GM15510 (cell line): ENCODE results near the gene TAF1B.

Experiments
- POLR2A ChIP-seq: IDR thresholded peaks from 3 replicates; pipeline ENCODE4 v1.6.1; 2011; ENCODE audit warnings: borderline replicate concordance; ENCODE audit not compliant: insufficient read length; ENCODE audit errors: extremely low read depth

TAF1B gene

GRCh38 chr2:9879455-9880194, 36.4 kb downstream of the TAF1B start:
- no peak for TF ChIP-seq POLR2A

DNA sequence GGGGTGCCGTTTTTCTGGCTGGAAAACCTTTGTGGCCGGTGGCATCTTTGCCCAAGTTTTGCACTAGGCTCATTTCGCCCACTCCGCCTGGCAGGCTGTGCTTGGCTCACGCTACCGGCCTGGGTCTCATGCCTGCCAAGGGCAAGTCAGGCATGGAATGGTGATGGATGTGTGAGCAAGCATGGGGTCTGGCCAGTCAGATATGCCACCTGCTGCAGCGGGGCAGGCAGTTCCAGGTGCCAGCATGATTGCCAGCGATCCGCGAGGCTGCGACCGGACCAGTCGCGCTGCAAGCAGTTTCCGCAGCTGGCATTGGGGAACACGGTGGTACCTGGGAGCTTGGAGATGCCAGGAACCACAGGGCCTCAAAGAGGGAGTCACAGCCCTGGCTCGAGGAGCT, 40.6 kb downstream of the TAF1B start:
- TF ChIP-seq POLR2A: no peak

DNA sequence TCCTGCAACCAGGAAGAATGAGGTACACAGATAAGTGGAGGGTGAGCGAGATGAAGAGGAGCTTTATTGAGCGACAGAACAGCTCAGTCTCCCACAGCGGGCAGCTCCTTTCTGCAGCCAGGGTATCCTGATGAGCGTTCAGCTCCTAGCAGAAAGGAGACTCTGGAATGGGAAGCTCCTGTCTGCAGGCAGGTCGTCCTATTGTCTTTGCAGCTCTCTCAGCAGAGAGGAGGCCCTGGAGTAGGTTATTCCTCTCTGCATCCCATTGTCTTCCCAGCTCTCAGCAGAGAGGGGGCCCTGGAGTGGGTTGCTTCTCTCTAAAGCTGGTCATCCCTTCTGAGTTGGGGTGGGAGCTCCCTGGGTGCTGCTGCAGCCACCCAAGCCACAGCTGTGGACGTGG, 41.2 kb downstream of the TAF1B start:
- TF ChIP-seq POLR2A: no peak

DNA sequence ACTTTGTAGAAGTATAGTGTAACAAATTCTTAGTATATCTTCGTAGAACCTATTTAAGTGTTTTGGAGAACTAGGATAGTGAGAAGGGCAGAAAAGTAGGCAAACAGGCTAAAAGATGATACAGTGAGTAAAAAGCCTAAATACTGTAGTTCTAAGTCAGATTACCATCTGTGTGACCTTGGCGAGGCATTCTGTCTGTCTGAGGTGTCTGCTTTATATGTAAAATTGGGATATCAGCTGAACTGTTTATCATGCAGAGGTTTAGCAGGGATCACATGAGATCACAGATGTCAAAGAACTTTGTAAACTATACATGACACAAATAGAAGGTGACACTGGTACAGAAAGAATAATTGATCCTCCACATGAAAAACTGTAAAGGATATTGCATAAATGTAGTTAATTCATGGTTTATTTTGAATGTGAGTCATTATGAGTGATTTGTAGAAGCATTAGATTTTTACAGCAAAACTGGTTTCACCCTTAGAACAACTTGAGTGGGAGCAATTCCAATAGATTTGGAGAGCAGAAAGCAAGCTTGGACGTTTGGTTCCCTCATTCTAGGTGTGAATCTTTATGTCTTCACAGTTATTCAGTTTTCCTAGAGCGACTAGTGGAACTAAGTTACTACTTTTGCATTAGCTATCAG, 41.9 kb downstream of the TAF1B start:
- TF ChIP-seq POLR2A: no peak

DNA sequence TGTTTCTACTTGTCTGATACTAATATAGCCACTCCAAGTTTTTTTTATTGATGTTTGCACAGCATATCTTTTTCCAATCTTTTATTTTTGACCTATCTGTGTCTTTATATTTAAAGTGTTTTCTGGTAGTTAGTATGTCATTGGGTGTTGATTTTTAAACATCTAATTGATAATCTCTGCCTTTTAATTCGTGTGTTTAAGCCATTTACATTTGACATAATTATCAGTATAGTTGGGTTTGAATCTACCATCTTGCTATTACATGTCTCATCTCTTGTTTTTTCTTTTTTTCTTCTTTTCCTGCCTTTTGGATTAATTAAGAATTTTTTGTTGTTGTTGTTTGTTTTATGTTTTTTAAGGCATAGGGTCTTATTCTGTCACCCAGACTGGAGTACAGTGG, 44.2 kb downstream of the TAF1B start:
- TF ChIP-seq POLR2A: no peak

DNA sequence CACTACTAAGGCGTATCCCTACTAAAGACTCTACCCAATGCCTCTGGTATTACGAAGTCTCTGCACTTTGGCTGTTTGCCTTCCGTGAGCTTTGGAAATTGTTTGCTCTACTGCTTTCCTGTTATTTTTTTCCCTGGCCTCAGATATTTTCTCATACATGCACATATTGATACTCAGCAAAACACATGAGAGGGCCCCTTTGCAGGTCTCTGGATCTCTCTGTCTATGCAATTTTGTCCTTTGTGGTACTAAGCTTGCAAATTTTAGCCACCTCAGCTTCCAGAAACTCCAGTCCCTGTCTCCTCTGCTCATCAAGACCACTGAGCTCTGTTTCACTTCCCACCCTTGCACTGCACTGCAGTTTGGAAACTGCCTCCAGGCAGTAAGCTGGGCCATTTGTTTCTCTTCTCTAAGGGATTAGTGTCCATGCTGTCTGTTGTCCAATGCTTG, 46.6 kb downstream of the TAF1B start:
- TF ChIP-seq POLR2A: no peak

DNA sequence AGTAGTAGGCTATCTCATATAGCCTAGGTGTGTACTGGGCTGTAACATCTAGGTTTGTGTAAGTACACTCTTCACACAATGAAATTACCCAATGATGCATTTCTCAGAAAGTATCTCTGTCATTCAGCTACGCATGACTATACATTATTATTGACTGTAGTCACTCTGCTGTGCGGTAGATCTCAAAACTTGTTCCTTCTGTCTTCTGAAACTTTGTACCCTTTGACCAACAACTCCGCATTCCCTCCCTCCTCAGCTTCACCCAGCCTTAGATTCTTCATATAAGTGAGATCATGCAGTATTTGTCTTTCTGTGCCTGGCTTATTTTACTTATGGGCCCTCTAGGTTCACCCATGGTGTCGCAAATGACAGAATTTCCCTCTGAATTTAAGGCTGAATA, 49.0 kb downstream of the TAF1B start:
- no peak for TF ChIP-seq POLR2A

DNA sequence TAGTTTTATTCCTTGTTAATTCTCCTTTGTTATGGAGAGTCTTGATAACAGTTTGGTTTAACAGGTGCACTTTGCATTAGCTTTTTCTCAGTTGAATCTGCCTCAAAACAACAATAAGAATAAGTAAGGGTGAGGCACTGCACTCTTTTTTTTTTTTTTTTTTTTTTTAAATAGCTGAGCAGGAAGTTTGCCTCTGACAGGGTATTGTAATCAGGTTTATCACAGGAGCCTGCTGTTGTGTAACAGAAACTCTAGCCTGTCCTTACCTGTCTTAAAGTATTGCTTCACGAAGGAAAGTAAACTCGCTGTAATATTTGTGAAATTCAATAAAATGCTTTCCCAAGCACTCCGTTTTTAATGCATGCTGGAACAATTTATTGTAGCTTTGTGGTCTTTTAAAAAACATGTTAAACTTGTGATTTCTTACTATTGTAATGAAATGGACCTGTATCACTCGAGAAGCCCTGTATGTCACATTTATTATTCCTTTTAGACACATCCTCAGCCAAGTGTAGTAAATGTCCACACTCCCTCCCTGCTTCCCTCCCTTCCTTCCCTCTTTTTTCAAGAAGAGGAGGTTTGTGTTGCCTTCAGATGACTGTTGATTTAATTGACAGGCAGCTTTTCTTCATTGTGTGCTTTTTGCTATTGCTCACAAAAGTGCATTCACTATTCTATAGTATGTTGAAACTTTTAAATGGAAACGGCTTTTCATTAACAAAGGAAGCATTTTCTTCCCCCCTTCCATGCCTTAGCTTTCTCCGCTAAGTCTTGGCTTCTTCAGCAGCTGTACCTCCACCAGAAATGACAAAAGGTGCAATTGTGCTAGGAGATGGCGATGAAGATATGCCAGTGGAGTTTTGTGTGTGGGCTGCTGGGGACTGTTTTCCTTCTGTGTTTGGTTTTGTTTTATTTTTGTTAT, 52.7 kb downstream of the TAF1B start:
- no peak for TF ChIP-seq POLR2A

- TF ChIP-seq POLR2A: no peak
Measured at GRCh38 chr2:9897331-9897737, 54.1 kb downstream of the TAF1B start.

DNA sequence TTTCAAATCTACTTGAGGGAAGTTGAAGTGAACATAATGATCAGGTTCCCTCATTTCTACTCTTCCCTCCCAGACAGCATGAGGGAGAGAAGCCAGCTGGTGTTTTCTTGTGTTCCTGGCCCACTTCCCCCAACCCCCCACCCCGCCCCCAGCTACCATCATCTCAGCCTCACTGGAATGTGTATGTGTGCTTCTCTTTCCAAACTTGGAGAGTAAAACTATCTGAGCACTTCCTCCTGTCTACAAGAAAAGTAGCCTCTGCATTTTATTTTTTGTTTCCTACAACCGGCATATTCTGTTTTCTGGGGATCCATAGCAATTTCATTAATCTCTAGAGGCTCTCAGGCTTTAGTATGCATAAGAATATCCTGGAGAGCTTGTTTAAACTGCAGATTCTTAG, 54.6 kb downstream of the TAF1B start:
- no peak for TF ChIP-seq POLR2A

GRCh38 chr2:9905413-9905812, 62.1 kb downstream of the TAF1B start:
- TF ChIP-seq POLR2A: no peak

DNA sequence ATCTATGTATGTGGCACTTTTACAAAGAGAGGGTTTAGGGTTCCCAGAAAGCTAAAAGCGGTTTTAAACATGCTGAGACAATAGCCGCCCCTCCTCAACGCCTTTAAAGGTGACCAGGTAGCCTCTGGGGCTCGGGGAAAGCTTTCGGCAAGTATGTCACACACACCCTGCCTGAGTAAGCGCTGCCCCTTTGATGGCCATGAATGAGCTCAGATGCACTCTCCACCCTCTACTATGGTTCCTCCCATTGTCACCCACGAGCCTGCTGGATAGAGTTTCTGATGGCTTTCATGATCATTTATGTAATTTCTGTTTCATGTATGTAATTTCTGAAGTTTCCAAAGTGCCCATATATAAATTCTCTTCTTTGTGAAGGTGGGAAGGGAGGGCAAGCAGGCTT, 64.1 kb downstream of the TAF1B start:
- no peak for TF ChIP-seq POLR2A

DNA sequence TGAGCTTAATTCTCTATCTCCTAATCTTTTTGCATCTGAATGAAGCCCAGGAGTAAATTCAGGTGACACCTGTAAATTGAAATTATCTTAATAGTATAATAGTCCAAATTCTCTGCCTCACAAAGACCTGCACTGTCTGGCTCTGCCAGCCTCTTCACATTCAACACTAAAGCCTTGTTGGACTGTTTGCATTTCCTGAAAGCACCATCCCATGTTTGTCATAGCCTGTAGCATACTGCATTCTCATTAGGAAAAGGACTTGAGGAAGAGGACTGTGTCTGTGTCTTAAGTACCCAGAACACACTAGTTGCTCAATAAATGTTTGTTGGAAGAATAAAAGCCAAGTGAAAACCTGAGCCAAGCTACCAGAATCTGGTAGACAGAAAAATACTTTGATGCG, 65.4 kb downstream of the TAF1B start:
- TF ChIP-seq POLR2A: no peak

- no peak for TF ChIP-seq POLR2A
Measured at GRCh38 chr2:9909106-9909505, 65.8 kb downstream of the TAF1B start.

DNA sequence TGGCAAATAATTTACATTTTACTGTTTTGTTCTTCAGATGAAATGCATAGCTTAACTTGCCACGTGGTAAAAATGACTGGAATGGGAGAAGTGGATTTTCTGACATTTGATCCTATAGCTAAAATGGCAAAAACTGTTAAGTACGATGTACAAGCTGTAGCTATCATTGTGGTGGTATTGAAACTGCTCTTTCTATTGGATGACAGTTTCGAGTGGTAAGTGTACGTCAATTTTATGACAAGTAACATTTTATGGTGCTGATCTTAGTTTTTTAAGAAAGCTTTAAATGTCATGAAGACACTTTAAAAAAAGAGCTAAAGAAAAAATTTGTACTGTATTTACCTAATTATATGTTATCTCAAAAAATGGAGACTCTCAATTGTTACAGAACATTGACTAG, 67.4 kb downstream of the TAF1B start:
- TF ChIP-seq POLR2A: no peak

DNA sequence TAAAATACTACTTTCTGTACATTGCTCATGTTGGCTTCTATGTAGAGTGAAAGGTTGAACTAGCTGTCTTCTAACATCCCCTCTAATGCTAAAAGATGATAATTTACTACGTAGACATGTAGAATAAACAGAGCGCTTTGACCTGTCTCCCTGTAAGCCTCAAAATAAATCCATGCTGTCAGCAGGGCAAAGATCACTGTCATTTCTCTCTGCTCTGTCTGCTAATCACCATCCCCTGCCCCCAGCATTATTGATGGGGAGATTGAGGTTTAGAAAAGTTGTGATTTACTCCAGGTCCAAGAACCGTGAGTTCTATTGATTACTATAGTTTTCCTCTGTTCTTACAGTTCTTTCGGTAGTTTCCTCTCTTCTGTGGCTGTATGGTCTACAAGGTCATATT, 69.2 kb downstream of the TAF1B start:
- TF ChIP-seq POLR2A: no peak

DNA sequence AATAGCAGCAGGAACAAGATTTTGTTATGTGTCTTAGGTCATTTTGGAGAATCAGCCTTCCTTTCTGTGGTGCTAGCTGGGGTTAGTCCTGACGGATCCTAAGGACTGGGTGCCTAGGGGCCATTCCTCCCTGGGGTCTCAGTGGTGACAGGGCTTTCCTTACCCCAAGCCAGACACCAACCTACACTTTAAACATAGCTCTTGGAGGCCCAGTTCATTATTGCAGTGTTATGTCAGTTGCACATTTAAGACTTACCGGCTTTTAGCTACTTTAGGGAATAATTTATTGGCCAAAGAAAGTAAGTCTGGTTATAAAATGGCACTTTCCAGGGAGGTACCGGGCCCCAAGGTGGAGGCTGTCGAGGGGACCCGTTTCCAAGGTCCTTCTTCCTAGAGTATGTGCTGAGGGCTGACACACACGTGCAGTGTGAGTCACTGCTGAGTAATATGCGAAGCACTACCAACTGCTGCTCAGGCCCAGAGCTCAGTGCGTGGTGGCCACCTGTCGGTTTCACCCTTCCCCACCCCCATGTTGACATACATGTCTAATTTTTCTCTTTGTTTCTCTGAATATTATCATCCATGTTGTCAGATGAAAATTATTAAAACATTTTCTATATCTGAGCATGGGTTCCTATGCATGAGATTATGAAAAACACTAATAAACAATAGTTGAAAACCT, 71.3 kb downstream of the TAF1B start:
- TF ChIP-seq POLR2A: no peak
